ENCODE results near the gene HES6. TPM values are rescaled to one million over a fixed set of nuclear protein-coding genes. Genes with fewer than 3 reads are reported as not detected.

The HES6 gene
- total and polyA plus RNA-seq, 2 experiments from 2014 or later, result 17.8 to 23.0 TPM

- peaks cover 14% of the 10 kb centered on the region for H3K27me3 ChIP-seq
- 8% methylated on average over 61 of the region's 71 CpGs for WGBS (ENCODE audit: low lambda C conversion rate, missing lambda C conversion rate)
Measured at GRCh38 chr2:238240757-238241711, 1.2 kb upstream of the HES6 start.

GRCh38 chr2:238239543-238239862, 335 bp downstream of the HES6 start:
- 2% methylated on average over 9 of the region's 43 CpGs for WGBS (ENCODE audit: low lambda C conversion rate, missing lambda C conversion rate)
- Histone ChIP-seq H2AFZ (peak overlapping the region; percentile 95), H3K27me3 (peaks cover 14% of the 10 kb centered on the region), H4K20me1 (ENCODE audit: insufficient read depth, poor library complexity, severe bottlenecking) (no peaks in the 10 kb centered on the region), H3K9me2 (replicated peaks; ENCODE audit: insufficient read depth) (no peaks in the 10 kb centered on the region), H3K27ac (no peak overlapping the region), H3K4me1 (ENCODE audit: insufficient read depth) (peaks cover 32% of the 10 kb centered on the region), H3K79me2 (no peaks in the 10 kb centered on the region), H3K36me3 (replicated peaks; ENCODE audit: insufficient read depth, low read depth) (no peaks in the 10 kb centered on the region), H3K4me2 (peak overlapping the region; percentile 99), H3K4me3 (peak overlapping the region; percentile 79), H3K9me3 (ENCODE audit: low read depth) (no peaks in the 10 kb centered on the region)
- peak; percentile 59 for DNase-seq (ENCODE audit: low spot score)
- no peak for TF ChIP-seq CTCF (IDR thresholded peaks at IDR 0.05; ENCODE audit: poor library complexity)
- no peak for TF ChIP-seq EZH2phosphoT487 (IDR thresholded peaks at IDR 0.05; ENCODE audit: low read depth, severe bottlenecking, unreplicated experiment)
- no peak for TF ChIP-seq EZH2 (IDR thresholded peaks at IDR 0.05; ENCODE audit: borderline replicate concordance)

More at GRCh38 chr2:238240757-238241711, 1.2 kb upstream of the HES6 start:
- Histone ChIP-seq H3K4me2 (peak overlapping the region; percentile 99), H3K4me3 (peak overlapping the region; percentile 30), H4K20me1 (ENCODE audit: insufficient read depth, poor library complexity, severe bottlenecking) (no peaks in the 10 kb centered on the region), H3K27ac (no peak overlapping the region), H3K79me2 (no peaks in the 10 kb centered on the region), H3K9me3 (ENCODE audit: low read depth) (no peaks in the 10 kb centered on the region), H3K4me1 (ENCODE audit: insufficient read depth) (peaks cover 32% of the 10 kb centered on the region), H3K9me2 (replicated peaks; ENCODE audit: insufficient read depth) (no peaks in the 10 kb centered on the region), H3K36me3 (replicated peaks; ENCODE audit: insufficient read depth, low read depth) (no peaks in the 10 kb centered on the region), H2AFZ (no peak overlapping the region)
- DNase-seq (ENCODE audit: low spot score), result peak; percentile 84
- TF ChIP-seq EZH2phosphoT487 (IDR thresholded peaks at IDR 0.05; ENCODE audit: low read depth, severe bottlenecking, unreplicated experiment) (no peak), CTCF (IDR thresholded peaks at IDR 0.05; ENCODE audit: poor library complexity) (no peak), EZH2 (IDR thresholded peaks at IDR 0.05; ENCODE audit: borderline replicate concordance) (no peak)

- Histone ChIP-seq H3K36me3 (replicated peaks; ENCODE audit: insufficient read depth, low read depth) (no peaks in the 10 kb centered on the region), H3K4me3 (no peak overlapping the region), H3K9me2 (replicated peaks; ENCODE audit: insufficient read depth) (no peaks in the 10 kb centered on the region), H3K27ac (no peak overlapping the region), H3K9me3 (ENCODE audit: low read depth) (no peaks in the 10 kb centered on the region), H3K27me3 (peaks cover 14% of the 10 kb centered on the region), H3K79me2 (no peaks in the 10 kb centered on the region), H3K4me1 (ENCODE audit: insufficient read depth) (peaks cover 32% of the 10 kb centered on the region), H3K4me2 (peak overlapping the region; percentile 99), H2AFZ (peak overlapping the region; percentile 49), H4K20me1 (ENCODE audit: insufficient read depth, poor library complexity, severe bottlenecking) (no peaks in the 10 kb centered on the region)
- DNase-seq (ENCODE audit: low spot score), result peak; percentile 41
- TF ChIP-seq EZH2phosphoT487 (IDR thresholded peaks at IDR 0.05; ENCODE audit: low read depth, severe bottlenecking, unreplicated experiment), result no peak
- no peak for TF ChIP-seq EZH2 (IDR thresholded peaks at IDR 0.05; ENCODE audit: borderline replicate concordance)
- TF ChIP-seq CTCF (IDR thresholded peaks at IDR 0.05; ENCODE audit: poor library complexity), result no peak
- 68% methylated on average over 30 of the region's 75 CpGs for WGBS (ENCODE audit: low lambda C conversion rate, missing lambda C conversion rate)
Measured at GRCh38 chr2:238238766-238239542, 884 bp downstream of the HES6 start.

All from hepatocyte (in vitro differentiated cells).